GM19099 (cell line): Measurements from ENCODE around the gene SULT4A1.

Source experiments
- POLR2A ChIP-seq: IDR thresholded peaks from 3 replicates; pipeline ENCODE4 v1.6.1; 2011; ENCODE audit warnings: low read depth; ENCODE audit not compliant: insufficient read length; ENCODE audit errors: extremely low read depth

SULT4A1 gene

DNA sequence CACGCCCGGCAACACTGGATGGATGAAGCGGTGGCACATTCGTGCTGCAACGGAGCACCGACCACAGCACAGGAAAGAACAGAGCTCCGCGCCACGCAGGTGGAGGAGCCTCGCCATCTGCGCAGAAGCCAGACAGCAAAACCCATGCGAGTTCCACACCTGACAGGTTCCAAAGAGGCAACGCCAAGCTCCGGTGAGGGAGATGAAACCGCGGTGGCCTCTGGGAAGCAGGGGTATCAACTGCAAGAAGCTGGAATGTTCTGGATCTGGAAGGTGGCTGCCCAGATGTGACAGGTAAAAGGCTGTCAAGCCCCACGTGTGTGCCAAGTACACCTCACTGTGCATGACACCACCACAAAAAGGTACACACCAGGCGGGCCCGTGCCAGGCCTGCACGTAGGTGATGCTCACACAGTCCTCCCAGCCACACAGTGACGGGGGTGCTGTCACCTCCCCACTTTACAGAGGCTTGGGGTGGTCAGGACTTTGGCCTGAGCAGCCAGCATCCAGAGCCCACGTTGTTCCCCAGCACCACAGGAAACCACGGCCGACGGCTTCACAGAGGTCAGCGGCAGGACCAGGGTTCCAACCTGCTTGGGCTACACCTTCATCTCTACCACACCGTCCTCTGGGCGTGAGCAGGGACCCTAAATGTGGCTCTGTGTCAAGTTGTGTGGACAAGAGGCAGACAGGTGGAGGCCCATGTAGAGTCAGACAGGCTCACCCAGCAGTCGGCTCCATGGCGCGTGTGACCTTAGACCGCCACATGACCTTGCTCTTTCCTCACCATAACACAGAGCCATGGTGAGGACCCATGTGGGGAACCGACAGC lies 30.5 kb downstream of the SULT4A1 start:
- TF ChIP-seq POLR2A: no peak

DNA sequence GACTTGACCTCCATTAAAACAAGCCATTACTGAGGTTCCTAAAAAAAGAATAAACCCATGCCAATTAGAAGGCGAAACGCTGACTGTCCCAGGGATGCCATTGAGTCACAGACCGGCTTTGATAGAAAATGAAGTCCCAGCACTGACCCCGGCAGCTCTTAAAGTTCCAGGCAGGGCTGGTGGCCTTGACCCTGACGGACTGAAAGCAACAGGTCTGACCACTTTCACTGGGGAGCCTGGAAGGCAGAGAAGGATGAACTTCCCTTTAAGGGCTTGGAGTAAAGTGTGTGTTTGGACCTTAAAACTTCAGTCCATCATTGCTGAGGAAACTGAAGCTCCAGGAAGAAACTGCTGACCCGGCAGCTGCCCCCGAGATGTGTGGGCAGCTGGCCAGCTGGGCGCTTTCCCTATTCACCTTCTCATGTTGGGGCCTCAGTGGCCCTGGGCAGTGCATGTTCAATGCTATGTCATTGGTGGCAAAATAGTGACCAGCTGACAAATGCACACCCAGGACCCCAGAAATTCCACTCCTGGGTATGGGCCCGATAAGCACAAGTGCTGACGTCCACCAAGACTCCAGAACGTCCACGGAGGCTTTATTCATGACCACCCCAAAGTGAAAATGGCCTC lies 31.3 kb downstream of the SULT4A1 start:
- TF ChIP-seq POLR2A: no peak

DNA sequence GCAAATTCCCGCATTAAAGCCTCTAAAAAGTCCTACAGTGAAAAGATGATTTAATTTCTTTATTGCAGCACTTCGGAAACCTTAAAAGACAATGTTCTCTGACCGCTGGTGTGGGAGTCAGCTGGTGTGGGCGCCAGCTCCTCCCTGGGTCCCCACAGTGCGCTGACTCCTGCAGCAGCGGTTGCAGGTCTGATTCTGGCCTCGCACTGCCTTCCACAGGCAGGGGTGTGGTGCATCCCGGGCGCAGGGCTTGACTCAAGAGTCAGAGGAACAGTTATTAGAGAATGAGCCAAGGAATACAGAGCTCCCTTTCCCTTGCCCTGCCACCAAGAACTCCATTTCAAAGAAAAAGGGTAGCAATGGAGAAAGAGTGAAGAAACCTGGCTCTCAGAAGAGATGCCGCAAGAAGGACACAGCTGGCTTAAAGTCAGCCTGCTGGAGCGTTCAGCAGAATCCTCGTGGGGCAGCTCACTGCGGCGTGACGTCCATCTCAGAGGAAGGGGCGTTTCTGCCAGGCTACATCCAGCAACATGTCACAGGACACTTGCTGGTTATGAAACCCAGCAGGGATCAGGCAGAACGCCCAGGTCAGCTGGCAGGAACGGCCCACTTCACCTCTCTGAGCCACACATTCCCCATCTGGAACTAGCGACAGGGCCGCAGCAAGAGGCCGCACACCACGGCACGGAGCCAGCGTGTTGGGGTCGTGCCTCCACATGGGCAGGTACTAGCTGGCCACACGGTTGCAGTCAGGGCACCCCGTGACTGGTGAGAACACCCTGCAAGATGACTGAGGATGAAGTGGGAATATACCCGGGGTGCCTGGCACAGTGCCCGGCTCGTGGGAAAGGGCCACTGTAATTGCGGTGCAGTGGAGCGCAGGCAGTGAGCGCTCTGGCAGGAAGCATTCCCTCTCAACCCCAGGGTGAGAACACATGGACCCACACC lies 32.1 kb downstream of the SULT4A1 start:
- no peak for TF ChIP-seq POLR2A

DNA sequence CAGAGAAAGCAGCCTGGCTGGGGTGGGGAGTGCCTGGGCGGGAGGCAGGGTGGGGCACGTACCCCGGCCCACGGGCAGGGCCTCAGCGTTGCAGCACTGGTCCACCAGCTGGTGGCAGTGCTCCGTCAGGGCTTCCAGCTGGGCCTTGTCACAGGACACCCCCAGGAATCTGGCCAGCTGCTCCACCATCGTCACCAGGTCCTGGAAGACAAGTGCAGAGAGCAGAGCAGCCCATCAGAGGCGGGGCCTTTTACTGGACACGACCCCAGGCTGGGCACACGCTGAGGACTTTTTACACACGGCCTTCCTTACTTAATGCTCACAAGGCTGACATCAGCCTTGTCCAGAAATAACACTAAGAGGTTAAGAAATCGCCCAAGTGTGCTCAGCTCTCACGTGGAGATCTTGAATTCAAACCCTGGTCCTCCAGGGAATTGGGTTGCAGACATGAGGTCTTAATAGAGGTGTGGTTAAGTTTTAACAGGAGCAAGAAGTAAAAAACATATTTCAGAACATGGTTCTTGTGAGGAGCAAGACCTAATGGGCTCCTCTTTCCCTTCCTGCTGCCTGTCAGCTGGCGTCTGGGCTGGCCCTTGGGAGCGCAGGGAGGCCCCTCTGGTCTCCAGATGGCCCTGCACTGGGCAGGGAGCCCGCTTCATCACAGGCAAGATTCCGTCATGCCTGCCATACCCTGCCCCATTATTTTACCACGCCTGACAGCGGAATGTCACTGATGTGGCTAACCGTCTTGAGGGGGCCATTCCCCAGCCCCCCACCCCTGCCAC lies 33.1 kb downstream of the SULT4A1 start:
- TF ChIP-seq POLR2A: no peak

DNA sequence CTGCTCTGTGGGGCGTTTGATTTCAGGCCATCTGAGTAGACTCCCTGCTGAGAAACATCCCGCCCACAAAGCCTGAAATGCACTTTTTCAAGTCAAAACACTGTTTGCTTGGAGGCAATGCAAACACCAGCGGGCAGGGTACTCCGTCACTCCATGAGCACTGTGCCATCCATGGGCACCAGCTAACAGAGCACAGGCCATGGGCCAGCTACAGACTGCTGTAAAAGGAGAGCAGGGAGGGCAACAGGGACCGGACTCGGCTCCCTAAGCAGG lies 33.7 kb downstream of the SULT4A1 start:
- TF ChIP-seq POLR2A: no peak

DNA sequence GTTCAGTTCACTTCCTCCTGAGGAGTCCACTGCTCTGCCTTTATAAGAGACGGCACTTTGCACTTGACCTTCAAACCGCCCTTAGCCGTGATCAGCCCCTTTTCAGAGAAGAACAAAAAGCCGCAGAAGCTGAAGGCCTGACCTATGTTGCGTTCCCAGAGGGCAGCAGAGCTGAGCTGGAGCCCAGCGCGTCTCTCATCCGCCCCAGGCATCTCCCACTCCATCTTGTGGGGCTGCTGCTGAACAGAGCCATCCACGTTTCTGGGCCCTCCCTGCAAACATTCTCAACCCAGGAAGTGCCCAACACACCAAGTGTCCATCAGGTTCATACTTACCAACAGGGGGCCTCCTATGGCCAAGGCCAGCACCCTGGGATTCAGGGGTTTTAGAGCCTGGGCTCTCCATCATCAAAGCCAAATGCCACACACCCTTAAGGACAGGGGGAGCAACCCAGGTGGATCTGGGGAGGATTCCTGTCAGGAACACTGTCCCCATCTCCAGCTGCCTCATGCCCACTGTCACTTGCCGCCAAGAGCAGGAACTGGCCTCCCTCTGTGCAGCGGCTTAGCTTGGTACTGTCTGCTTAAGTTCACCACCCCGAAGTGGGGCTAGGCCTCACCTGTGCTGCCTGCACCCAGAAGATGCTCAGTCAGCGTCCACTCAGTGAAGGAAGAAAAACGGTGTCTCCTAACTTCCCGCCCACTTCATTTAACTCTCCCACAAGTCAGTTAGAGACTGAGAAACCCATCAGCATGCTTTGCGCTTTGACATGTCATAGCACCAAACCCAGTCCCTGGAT lies 34.2 kb downstream of the SULT4A1 start:
- TF ChIP-seq POLR2A: no peak

DNA sequence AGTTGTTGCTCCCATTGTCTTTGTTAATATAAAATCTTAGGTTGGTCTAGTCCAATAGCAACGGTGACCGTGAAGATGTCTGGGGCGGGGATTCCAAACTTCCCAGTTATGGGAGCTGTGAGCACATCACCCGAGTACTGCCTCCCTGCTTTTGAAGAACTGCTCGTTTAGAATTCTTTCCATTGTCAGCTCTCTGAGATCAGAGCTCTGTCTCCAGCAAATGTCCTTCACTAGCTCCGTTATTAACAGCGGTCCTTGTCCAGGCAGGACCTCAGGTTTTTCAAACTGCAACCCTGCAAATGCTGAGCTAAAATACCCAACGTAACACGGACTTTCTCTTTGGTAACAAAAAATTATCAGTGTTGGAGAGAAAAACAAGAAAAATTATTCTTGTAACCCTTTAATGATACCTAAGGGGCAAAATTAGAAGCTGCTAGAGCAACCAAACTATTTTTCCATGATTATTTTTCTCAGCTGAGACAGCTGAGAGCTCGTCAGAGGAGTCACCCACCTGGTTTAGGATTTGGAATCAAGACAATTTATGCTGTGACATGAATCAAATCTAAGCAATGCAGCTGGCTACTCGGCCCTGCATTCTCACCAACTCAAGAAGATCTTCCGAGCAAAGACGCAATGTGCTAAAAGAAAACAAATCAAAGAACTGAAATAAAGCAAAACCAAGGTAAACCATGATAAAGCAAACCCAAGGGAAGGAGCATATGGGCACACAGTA lies 35.1 kb downstream of the SULT4A1 start:
- no peak for TF ChIP-seq POLR2A

DNA sequence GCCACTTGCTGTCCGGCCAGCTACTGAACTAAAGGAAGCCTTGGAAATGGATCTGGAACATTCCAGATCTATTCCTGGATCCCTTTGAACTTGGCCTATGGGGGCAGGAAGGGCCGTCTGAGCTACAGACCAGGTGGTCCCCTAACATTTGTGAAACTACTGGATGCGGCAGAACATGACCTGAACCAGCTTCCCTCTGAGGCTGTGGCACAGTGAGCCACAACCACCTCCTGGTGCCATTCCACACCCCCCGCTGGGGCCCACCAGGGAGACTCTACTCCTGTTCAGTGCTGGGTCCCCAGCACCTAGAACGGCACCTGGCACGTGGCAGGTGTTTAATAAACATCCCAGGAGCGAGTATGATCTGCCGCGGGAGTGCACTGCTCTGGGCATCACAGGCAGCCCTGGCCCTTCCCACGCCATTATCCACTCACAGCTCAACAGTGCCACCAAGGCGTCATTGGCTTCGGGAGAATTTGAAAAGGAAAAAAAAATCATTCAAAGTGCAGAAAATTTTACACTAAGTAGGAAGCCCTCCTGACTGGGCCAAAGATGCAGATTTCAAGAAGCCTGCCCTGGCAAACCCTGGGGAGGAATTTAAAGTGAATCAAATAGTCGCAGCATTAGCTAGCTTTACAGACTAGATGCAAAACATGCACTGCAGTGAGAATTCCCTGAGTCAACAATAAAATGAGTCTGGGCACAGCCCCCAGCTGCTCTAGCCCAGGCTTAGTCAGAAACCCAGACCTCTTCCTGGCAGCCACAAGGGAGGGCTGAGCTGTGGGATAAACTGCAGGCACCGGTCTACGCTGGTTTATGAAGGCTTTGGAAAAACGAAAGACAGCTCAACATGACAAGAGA lies 35.9 kb downstream of the SULT4A1 start:
- no peak for TF ChIP-seq POLR2A

DNA sequence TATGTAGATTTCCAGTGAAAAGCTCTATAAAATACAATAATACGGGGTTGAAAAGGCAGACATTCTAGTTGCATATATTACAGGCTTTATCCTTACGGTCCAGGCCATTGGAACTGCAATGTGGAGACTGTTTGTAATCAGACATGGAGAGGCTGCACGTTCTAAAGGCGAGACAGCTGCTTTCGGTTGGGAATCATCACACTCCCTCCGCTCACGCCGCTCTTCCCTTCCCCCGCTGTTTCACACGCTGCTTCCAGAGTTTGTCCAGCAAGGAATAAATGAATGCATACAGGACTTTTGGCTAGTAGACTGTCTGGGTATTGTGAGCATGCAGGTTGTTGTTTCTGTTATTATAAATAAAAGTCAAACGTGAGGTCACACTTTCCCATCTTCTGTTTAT lies 36.7 kb downstream of the SULT4A1 start:
- no peak for TF ChIP-seq POLR2A

DNA sequence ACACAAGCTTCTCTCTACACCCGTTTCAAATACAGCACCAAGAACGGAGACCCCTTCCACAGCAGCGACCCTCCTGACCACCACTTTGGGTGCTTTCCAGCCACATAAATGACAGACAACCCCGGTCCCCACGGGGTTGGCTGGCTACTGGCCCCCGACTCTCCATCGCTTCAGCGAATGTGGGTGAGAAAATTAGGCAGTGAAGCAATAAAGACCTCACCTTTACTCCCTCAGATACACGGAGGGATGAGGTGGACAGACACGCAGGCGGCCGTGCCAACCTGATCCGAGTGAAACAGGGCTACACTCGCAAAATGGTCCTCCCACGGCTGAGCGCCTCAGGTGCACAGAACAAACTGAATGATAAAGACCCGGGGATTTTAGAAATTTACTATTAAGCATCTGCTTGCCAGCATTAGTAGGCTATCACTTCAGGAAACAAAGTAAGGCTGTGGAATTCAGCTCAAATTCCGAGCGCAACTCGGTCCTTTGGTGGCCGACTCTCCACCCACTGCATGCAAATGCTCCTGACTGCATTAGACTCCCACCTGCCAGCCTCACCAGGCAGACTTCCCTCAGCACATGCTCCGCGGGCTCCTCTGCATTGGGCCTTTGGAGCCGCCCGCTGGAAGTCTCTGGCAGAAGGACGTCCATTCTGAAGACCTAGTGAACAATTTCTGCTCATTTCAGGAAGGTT lies 37.4 kb downstream of the SULT4A1 start:
- no peak for TF ChIP-seq POLR2A

DNA sequence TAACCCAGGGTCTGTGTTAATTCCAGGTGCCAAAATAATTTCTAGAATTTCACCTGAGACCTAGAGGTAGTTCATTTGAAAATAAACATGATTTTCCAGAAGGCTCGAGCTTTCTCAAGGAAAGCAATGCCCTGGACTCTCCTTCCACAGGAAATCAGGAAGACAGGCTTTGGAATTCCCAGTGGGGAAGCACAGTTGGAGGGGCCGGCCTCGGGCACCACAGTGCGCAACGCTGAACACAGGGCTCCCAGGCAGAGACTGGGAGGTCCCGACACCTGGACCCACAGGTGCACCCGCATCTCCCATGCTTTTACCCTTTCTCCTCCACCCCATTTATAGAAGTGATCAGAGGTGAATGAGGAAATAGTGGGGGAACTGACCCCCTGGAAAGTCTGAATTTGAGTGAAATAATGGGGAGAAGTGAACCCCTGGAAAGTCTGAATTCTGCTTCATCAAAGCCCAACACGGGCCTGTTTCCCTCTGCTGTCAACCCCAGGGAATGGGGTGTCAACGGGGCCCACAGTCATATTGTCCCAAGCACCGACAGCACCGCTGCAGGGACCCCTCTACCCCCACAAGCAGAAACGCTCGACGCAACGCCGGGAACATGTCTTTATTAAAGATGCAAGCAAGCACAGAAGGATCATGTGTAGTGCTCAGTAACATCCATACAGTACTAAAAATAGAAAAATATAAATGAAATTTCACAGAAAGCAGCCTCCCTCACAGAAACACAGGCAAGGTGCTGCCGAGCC lies 38.2 kb downstream of the SULT4A1 start:
- no peak for TF ChIP-seq POLR2A
